GM18511 (cell line): ENCODE measurements around the gene CD93.

Source experiments
- ATAC-seq: cut with Tn5 transposase; IDR thresholded peaks from one replicate; pipeline ENCODE4 v1.9.1; 2021; ENCODE audit warnings: mild to moderate bottlenecking, moderate library complexity; ENCODE audit not compliant: unreplicated experiment

Gene CD93

GRCh38 chr20:23061734-23062561 lies 24.2 kb downstream of the CD93 start:
- ATAC-seq: no peak

GRCh38 chr20:23061262-23061661 lies 24.9 kb downstream of the CD93 start:
- ATAC-seq: no peak

GRCh38 chr20:23060629-23061028 lies 25.5 kb downstream of the CD93 start:
- no peak for ATAC-seq

DNA sequence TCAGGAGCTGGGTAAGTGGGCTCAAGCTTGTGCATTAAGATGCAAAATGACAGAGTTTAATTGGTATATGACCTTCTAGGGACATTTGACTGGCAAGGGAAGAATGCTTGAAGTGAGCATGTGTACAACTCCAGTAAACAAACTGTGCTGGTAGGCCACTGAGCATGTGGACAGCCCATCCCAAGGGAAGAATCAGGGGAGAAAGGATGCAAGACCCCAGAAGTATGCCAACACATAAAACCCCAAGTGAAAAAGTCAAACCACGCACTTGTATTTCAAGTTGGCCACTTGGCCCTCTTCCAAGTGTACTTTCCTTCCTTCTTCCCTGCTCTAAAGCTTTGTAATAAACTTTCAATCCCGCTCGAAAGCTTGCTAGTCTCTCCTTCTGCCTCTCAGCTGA lies 26.3 kb downstream of the CD93 start:
- no peak for ATAC-seq

DNA sequence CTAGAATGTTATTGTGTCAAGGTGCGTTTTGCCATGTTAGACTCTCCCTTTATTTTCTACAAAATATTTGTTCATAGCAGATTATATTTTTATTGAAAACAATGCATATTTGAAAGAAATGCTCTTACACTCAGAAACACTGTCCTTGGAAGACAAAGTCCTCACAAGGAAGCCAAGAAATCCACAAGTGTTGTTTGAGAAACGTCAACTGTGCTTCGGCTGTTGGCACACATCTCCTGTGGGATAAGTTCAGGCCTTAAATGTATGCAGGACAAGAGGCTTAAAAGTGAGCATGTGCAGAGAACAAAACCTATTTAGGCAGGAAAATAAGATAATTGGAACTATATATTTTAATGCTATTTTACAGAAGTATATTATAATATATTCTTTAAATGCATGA lies 27.1 kb downstream of the CD93 start:
- no peak for ATAC-seq

DNA sequence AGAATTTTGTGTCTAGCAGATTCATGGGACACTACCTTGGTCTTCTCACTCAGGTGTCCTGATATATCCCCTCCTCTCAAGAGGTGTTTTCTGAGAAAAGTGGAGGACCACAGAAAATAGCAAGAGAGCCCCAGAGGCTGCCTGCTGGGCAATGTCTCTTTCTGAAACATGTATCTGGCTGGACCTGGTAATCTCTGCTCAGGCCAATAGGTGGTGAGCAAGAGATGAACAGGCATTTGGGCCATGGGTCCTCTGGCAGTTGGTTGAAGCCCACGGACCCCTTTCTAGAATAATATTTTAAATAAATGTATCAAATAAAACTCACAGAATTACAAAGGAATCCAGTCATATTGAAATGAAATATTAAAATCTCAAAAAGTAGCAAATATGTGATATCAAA lies 27.9 kb downstream of the CD93 start:
- no peak for ATAC-seq

- ATAC-seq: no peak
Observed at GRCh38 chr20:23052904-23053303, 33.2 kb downstream of the CD93 start.

- ATAC-seq: no peak
Observed at GRCh38 chr20:23050847-23051627, 35.1 kb downstream of the CD93 start.

DNA sequence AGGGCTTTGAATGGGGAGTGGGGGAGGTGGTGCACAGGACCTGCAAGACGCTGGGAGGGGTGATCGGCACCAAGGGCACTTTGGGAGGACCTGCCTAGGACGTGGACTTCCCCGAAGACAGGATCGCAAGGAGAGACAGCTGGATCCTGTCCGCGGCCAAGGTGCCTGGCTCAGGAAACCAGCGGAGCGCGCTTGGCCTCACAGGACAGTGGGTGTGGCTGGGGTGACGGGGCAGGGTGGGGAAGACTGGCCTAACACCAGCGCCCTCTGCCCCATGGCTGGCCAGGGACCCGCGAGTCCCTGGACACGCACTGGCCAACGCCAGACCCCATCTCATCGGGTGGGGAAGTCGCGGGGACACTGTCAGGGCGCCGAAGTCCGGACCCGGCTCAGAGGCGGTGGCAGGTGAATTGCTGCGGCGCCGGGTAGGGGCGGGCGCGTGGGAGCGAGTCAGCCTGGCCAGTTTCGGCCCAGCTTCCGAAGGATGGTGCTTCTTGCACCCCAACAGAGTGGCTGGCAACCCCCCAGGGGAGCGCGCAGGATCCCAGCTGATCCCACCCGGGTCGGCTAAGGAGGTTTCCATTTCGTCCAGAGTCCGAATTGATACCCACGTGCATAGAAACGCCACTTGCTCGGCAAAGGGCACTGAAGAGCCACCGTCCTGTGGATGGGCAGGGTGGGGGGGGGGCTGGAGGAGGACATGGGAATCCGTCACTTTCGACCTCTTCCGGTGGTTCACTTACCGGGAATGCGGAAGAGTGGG lies 35.9 kb downstream of the CD93 start:
- ATAC-seq: no peak

DNA sequence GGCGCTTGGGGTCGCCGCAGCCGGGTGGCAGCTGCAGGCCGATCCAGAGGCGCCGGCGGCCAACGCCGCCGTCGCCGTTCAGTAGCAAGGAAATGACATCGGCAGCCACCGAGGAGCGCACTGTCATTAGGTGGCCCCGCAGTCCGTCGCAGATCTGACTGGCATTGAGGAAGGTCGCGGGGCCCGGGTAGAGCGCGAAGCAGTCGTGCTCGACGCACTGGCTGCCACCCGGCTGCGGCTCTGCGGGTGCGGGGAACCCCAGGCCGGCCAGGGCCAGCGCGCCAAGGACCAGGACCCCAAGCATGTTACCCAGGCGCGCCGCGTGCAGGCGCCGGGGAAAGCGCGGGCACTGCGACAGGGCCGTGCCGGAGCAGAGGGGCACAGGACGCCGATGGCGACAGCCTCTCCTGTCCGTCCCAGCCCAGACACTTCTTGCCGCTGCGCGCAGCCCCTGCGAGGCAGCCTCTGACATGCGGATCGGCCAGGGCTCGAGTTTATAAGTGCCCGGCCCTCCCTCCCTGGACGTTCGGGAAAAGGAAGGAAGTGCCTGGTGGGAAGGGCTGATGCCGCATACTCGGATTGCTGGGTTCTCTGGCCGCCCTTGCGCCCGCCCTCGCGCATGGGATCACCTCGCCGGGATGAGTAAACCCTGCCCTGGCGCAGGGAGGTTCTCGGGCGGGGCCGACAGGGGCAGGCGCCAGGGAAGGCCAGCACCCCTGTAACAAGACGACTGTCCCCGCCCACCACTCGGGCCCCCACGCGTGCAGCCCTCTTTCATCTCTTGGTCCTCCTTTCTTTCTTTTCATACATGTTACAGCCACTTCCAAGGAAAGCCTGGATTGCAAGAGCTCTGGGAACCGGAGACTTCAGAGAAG lies 36.7 kb downstream of the CD93 start, which contains the start of gene THBD:
Gene THBD, minus strand, starts transcription at position 472 of the 875 bp plus-strand sequence. Its CDS starts 168 bp downstream, at position 304.
- ATAC-seq: peak; percentile 33

- ATAC-seq: peak; percentile 45
Observed at GRCh38 chr20:23048283-23049200, 37.6 kb downstream of the CD93 start.

GRCh38 chr20:23047738-23048214 lies 38.3 kb downstream of the CD93 start:
- ATAC-seq: no peak

DNA sequence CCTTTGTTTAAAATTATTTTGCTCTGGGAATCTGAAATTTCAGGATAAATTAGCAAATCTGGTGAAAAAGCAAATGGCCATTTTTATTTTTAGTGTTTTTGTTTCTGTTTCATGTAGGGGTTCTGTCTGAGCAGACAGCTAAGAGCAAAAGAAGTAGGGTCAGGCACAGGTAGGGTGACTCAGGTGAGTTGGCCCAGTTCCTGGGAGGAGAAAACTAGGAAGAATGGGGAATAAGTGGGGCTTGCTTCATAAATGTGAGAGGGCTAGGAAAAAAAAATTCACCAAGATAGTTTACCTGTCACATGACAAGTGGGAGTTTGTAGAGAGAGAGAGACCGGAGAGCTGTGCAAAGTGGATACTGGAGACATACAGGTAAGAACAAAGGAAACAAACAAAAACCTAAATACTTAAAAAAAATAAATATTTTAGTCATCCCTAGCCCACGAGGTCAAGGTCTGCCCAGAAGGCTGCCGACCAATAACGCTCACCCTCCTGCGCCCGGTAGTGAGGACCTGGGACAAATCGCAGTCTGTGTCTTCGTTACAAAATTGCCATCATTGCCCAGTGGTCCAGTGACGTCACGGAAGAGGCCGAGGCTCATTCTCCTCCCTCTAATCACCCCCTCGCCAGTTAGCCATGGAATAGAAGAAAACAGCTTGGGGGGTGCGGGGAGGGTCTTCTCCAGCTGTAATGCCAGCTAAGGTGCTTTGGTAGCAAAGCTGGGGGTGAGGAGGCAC lies 39.0 kb downstream of the CD93 start:
- ATAC-seq: no peak

- ATAC-seq: no peak
Observed at GRCh38 chr20:23046431-23046830, 39.7 kb downstream of the CD93 start.

GRCh38 chr20:23043376-23043775 lies 42.7 kb downstream of the CD93 start:
- no peak for ATAC-seq

GRCh38 chr20:23042270-23042669 lies 43.9 kb downstream of the CD93 start:
- ATAC-seq: no peak

DNA sequence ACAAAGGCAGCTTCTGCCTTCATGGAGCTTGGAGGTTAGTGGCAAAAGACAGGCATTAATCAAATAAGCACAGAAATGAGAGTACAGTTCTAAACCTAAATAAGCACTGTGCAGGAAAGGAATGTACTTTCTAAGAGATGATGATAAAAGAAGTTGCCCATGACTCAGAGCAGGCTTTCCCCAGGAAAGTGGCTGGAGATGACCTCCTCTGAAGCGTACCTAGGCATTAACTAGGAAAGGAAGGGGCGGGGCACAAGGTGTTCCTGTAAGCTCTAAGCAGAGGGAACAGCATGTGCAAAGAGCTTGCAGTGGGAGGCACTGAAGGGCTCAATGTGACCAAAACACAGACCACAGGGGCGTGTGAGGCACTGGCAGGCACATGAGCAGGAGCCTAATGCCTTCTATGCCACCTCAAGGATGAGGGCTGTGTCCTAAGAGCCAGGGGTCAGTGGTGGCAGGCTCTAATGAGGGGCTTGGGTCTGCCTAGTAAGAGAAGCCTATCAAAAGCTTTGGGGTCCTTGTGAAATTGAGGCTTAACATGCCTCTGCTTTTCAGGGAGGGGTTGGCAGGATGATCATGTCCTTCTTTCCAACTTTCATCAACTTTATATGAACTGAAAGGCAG lies 46.1 kb downstream of the CD93 start:
- no peak for ATAC-seq
